GM13977 (cell line): ENCODE results near the gene MACROD2.

Source experiments
- DNase-seq: peaks from one replicate; pipeline ENCODE4 v3.0.0; 2012; ENCODE audit warnings: low spot score
- CTCF ChIP-seq: IDR thresholded peaks from 2 replicates; pipeline ENCODE4 v1.5.1; 2012; ENCODE audit warnings: mild to moderate bottlenecking, control low read depth; ENCODE audit not compliant: insufficient read depth; ENCODE audit errors: extremely low read depth, missing control alignments
- in situ Hi-C: fragments of 300-500 bp; cut with MboI; formaldehyde crosslinking; loops from one replicate; pipeline ENCODE4 v1.12.0; 2022; ENCODE audit warnings: low sequenced_read_pairs, low pct_unique_long_range_greater_than_20kb, mixed read lengths, inconsistent platforms; ENCODE audit not compliant: unreplicated experiment

Gene MACROD2

DNA sequence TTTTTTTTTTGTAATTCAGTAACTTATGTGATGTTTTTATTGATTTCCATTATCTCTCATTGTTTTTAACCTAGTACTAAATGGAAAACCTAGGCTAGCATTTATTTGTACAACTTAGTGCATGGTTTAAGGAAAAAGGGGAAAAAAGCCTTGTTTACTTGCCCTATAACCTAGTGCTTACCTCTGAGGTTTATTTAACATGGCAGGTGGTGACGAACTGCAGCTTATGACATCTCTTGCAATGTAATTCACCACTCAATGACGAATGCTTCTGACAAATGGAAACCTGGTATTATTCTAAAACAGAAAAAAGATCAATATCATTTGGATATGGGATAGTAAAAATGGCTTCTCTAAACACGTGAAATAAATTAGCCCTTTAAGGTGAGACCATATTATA is 960.7 kb downstream of the MACROD2 start:
- no peak for TF ChIP-seq CTCF
- in situ Hi-C loops, result no loop called here
- DNase-seq, result no peak

GRCh38 chr20:14956538-14956937 is 961.2 kb downstream of the MACROD2 start:
- in situ Hi-C loops, result no loop called here
- no peak for TF ChIP-seq CTCF
- DNase-seq, result no peak

GRCh38 chr20:14957402-14957801 is 962.1 kb downstream of the MACROD2 start:
- in situ Hi-C loops, result no loop called here
- TF ChIP-seq CTCF, result no peak
- no peak for DNase-seq

DNA sequence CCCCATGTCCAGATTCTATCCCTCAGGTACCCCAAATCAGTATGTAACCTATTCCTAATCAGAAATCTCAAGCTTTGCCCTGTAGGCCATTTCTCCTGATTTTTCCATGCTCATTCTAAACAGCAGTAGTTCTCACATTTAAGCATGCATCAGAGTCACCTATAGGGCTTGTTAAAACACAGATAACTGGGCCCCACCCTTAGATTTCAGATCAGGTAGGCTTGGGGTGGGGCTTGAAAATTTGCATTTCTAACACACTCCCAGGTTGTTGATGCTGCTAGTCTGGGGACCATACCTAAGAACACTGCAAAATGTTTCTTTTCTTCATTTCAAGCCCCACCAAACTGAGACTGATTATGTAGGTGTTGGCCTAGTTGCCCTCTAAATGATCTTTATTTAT is 963.3 kb downstream of the MACROD2 start:
- DNase-seq, result no peak
- in situ Hi-C loops, result no loop called here
- no peak for TF ChIP-seq CTCF

DNA sequence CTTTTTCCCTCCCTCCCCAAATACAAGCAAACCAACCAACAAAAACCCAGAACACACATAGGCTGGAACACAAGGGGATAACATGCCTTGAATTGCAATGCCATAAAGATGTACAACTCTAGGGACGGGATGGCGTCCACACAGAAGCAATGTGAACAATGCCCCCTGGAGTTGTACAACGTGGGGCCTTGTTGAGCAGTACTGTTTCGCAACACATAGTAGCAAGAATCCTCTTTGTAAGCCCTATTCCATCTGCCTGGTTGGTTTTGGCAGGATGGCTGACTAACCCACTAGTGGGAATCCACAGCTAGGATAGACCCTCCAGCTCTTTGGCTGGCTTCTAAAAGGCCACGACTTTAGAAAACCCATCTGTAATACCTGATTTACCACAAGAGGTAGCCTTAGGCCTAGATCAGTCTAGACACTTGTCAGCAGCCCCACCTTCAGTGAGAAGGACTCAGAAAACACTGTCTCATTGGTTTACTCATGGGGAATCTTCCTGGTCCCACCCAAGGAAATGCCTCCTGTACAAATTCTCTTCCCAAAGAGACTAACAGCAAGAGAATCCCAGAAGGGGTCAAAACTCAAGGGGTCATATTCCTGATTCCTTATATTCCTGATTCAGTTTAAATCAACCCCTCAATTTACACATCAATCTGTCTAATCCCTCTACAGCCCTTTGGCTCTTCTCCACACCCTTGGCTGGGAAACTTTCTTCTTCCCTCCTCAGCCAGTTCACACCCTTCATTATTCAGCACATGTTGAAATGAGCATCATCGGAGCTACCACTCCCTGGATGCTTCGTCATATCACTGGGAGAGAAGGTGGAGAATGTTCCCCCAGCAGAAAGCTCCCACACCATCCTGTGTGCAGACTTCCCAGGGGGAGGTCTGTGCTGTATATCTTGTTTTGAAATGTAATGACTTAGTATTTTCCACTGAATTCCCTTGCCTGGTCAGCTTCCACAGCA is 964.5 kb downstream of the MACROD2 start:
- in situ Hi-C loops, result no loop called here
- no peak for TF ChIP-seq CTCF
- DNase-seq, result no peak

- DNase-seq, result no peak
- in situ Hi-C loops, result no loop called here
- TF ChIP-seq CTCF, result no peak
Observed at GRCh38 chr20:14960831-14961230, 965.5 kb downstream of the MACROD2 start.
